Hepatocyte (in vitro differentiated cells): ENCODE measurements around the gene ABCA10.

Experiments used
- CTCF ChIP-seq: fragments of 200-600 bp; sonication (generic); IDR thresholded peaks from 2 replicates; pipeline ENCODE4 v1.5.1; 2016; ENCODE audit warnings: antibody characterized with exemption, mild to moderate bottlenecking; ENCODE audit not compliant: poor library complexity
- EZH2 ChIP-seq: fragments of 200-600 bp; sonication (generic); IDR thresholded peaks from 2 replicates; pipeline ENCODE4 v1.6.1; 2016; ENCODE audit warnings: antibody characterized with exemption, mild to moderate bottlenecking, borderline replicate concordance

GRCh38 chr17:69147460-69147859 is 81.2 kb downstream of the ABCA10 start:
- TF ChIP-seq CTCF, result no peak
- no peak for TF ChIP-seq EZH2
